Tongue (tissue), 2 donors: ENCODE data around the gene NRP1. TPM values are rescaled to one million over a fixed set of nuclear protein-coding genes. Genes with fewer than 3 reads are reported as not detected.
"Not testable (repeated sequence)": the region's sequence is repeated elsewhere in the genome, so short reads cannot be mapped to it uniquely, and the experiment has no call there.

Experiments
- DNase-seq: peaks from one replicate; pipeline ENCODE4 v3.0.0-alpha.2; 2015
- total RNA-seq: library from RNA; depleted of rRNA; stranded (reverse); fragments of >200 nt; gene quantifications from one replicate; pipeline ENCODE4 v1.2.3, GENCODE V29; 2014

NRP1 gene
- total RNA-seq, 1 donor from 2014 or later = 172 TPM

- no peak for DNase-seq
These were observed 96.5 kb downstream of the NRP1 start for GRCh38 chr10:33237736-33238624.

DNA sequence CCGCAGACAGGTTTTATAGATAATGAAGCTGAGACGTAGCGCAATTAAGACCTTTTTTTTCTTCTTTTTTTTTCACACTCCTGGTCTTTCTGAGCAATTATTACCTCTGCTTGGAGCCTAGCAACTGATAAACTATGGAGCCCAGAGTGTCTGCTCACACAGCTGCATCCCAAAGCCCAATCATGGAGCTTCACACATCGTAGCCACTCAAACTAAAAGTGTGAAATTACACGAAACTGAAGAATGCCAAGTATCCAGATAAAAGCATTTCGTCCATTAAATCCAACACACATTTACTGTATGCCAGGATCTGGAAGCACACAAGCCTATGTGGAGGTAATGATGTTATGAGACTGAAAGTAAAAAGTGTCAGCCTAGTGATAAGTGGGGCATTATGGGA, 97.6 kb downstream of the NRP1 start:
- DNase-seq = no peak

DNA sequence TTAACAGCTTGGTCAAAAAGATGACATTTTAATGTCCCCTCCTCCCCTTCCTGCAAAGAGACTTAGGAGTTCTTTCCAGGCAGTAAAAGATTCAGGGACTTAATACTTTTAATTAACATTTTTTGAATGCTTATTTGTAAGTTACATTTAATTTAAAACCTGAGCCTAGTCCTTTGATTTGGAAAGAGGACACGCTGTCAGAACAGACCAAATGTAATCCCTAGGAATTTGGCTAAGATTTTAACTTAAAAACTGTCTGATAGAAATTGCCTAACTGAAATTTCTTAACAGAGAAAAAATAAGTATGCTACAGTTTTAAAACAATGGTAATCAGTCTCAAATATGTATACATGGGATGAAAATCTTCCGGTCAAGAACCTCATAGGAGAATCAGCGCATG, 98.5 kb downstream of the NRP1 start:
- DNase-seq = no peak

DNA sequence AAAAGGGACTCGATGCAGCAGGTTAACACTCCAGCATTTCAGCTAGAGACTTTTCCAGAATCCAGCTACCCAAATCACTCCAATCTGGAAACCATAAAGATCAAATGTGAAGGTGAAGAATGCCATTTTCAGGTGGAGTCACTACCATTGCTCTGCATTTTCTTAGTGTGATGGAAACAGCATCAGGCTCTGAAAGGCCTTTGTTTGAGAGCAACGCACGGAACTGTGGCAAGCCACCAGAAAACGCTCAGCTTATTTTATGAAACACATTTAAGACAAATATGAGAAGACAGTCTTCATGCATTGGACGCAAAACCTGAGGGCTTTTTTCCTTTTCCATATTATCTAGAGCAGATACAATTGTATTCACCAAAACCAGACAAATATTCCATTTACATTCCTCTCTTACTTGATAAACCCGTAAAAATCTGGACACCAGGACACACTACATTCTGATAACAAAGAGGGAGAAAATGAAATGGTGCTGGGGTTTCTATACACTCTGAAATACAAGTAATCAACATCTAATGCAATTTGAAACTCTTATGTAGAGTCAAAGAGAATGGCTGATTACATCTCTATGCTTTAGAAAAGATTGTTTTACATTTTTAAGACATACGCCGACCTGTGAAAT, 99.1 kb downstream of the NRP1 start:
- peak; percentile 62 for DNase-seq

GRCh38 chr10:33234831-33235237, 99.6 kb downstream of the NRP1 start:
- no peak for DNase-seq

GRCh38 chr10:33233635-33234034, 100.8 kb downstream of the NRP1 start:
- DNase-seq = no peak

GRCh38 chr10:33233221-33233620, 101.2 kb downstream of the NRP1 start:
- no peak for DNase-seq

DNA sequence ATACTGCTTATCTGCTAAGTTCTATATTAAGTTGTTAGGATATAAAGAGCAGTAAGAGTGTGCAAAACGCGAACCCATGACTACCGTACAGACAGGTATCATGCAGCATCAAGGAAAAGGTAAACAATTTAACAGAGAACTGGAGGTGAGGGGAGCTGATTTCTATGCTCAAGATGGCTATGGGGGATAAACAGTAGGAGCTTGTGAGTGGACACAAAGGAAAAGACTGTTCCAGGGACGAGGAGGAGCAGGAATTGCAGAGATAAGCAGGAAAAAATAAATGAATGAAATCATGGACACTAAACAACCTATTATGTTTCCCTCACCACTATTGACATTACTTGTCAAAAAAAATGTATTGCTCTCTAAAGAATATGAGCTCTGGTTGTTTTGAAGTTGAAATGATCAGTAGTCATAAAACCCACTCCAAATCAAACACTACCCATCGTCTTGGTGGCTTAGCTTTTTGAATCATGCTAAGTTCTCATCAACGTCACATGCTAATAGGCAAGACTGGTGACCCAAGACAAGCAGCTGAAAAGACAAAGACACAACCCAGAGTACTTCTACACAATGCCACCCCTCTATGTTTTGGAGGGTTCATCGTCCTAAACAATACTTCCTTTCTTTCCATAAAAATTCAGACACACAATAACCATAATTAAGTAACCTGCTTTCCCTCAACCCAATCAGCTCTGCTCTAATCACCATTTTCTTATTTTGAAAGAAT, 102.7 kb downstream of the NRP1 start:
- DNase-seq = no peak

DNA sequence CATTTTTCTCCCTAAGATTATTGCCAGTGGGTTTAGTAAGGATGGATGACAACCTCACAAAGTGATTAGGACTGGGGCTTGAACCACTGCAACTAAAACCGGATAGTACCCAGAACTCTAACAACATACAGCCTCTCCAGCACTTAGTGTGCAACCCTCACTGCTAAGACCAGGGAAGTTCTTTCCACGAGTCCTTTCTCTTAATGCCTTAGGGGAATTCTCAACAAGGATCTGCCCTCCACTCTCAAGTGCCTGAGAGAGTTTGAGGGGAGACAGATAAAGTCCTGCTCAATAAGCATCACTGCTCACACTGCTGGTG, 104.6 kb downstream of the NRP1 start:
- no peak for DNase-seq

GRCh38 chr10:33229252-33229948, 105.1 kb downstream of the NRP1 start:
- DNase-seq = no peak

GRCh38 chr10:33228426-33228825, 106.0 kb downstream of the NRP1 start:
- DNase-seq = no peak

- DNase-seq = no peak
These were observed 107.0 kb downstream of the NRP1 start for GRCh38 chr10:33227489-33227888.

DNA sequence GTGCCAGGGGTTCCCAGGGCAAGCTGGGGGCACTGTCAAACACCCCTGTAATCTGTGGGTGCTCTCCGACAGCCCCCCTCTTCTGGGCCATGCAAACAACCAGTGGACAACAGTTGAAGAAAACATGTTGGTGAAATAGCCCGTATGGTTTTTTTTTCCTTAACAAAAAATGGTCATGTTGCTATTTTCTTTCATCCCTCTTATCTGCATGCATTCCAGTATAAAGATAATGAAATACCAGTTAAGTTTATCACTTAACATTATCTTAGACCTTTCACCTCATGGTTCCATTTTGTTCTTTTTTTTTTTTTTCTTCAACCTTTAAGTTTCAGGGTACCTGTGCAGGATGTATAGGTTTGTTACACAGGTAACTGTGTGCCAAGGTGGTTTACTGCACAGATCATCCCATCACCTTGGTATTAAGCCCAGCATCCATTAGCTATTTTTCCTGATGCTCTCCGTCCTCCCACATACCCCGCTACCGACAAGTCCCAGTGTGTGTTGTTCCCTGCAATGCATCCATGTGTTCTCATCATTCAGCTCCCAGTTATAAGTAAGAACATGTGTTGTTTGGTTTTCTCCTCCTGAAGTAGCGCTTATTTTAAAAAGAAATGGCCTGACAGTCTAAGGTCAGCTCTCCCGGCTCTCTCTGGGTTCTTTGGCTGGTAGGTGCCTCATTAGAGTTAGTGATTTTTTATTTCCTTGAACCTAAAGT, 110.1 kb downstream of the NRP1 start:
- DNase-seq = no peak

- no peak for DNase-seq
These were observed 111.0 kb downstream of the NRP1 start for GRCh38 chr10:33223326-33224000.

DNA sequence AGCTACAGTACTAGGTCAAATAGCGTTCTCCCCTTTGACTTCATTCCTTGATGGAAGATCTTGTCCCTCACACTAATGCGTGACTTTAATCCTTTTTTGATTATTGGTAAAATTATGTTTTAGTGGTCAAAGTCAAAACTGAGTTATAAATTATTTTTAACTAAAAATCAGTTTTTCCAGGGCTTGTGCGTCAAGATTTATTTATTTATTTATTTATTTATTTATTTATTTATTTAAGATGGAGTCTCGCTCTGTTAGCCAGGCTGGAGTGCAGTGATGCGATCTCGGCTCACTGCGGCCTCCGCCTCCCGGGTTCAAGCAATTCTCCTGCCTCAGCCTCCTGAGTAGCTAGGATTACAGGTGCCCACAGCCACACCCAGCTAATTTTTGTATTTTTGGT, 112.2 kb downstream of the NRP1 start:
- DNase-seq = not testable (repeated sequence)

DNA sequence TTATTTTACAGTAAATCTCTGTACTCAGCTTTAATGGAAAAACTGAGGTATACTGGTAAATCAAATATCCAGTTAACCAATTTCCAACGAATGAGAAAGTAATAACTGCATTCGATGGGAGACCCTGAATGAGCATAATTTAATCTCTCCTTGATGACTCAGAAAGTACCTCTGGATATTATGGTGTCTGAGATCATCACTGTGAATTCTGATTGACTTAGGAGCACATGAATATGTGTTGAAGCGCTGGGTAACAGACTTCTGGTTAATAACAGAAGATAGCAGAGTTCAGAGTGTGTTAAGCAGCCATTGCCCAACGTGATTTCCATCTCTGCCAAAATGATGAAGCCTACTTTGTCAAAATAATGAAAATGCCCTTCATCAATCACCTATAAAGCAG, 116.6 kb downstream of the NRP1 start:
- DNase-seq = no peak

- no peak for DNase-seq
These were observed 117.6 kb downstream of the NRP1 start for GRCh38 chr10:33216661-33217427.

DNA sequence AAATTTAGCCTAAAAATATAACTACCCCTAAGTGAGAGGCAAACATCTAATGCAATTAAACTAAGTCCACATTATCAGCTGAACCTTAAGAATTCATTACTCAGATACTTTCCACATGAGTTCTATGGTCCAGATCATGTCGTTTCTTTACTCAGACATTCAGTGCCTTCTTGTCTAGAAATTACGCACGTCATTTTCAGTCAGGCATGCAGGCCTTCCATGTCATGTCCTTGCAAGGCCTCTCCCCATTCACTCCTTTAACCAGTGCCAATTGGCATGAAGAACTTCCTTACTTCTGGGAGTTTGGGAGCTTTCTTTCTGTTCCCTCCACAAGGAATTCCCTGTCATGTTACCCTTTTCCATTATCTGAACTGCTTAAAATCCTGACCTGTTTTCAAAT, 118.8 kb downstream of the NRP1 start:
- no peak for DNase-seq

DNA sequence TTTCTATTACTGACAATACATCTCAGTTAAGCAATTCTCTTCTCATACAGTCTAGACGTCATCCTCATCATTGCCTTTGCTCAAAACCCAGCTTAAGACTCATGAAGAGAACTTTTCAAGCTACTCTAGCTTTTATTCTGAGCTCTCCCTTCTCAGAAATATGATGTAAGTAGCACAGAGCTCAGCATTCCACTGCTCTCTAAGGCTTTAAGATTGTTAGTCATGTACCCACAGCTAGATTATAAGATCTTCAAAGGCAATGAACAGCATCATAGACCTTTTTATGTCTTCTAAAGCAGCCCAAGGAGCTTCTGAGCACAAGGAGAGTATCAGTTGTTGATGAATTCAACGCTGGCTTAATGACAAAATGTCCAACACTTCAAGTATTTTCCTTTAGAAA, 119.3 kb downstream of the NRP1 start:
- no peak for DNase-seq

DNA sequence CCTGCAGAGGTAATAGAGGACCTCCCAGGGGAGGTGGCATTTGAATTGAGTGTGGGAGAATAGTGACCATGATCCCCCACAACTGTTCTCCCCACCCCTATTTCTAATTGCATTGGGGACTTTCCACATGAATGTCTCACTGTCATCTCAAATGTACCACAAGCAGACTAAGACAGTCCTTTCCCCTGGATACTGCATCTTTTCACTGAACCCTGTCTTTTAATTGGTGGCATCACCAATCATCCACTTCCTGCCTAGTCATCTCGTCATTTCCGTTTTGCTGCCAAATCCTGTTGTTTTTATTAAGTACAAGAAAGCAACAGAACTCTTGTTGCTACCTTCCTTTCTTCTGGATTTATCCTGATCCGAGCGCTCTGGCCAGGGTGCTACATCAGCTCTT, 120.3 kb downstream of the NRP1 start:
- DNase-seq = no peak
